Activated T-cell treated with anti-CD3 and anti-CD28 coated beads, Interleukin-2, amount 50 U/mL, for 48 hours (primary cell): Measurements from ENCODE around the gene CRBN.

ENCODE experiments used
- DNase-seq, 2 experiments: peaks; one replicate each; pipeline ENCODE4 v3.0.0-alpha.2; 2020

The CRBN gene

GRCh38 chr3:3109407-3110298, 69.8 kb downstream of the CRBN start:
- no peak for DNase-seq

DNA sequence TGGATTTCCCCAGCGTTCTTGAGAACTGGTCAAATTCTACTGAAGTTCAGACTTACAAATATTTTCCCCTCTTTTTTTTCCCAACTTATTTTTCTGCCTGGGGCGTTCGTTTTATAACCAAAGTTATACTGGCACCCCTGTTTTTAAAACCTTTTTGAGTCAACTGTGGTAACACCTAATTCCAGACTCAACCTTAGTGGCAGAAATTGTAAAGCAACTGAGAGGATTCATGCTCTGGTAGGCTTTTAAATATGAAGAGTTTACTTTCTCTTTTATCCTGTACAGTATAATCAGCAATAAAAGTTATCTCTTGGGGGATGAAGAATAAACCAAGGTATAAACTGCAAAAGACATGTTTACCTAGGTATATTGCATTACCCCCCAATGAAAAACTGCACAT, 71.6 kb downstream of the CRBN start:
- DNase-seq, result no peak

DNA sequence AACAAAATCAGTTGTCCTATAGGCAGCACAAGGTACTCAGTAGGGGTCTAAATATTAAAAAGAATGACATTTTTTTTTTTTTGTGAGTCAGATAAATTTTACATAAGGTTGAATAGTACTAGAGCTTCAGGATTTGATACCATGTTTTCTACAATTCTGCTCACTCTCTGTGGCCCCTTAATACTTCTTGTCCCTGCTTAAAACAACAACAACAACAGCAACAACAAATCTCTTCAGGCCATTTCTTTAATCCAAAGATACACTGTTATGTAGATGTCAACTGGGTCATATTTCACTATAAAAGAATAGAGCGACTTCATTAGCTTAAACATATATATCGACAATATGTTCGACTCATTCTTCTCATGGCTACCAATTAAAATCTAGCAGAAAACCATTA, 72.3 kb downstream of the CRBN start:
- DNase-seq, result no peak

DNA sequence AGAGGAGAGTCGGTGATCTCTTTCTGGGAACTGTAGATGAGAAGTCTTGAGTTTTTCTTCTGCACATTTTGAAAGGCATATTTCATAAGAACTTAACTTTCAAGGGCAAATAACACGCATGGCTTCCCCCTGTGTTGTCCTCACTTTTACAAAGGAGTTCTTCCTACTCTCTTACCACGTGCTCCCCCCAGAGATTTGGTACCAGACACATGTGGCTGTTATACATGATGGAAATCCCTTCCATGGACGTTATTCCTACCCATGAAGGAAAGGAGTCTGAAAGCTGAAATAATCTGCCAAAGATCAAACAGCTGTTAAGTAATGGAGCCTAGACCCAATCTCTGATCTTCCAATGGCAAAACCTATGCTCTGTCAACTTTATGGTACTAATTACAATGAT, 73.7 kb downstream of the CRBN start:
- no peak for DNase-seq

DNA sequence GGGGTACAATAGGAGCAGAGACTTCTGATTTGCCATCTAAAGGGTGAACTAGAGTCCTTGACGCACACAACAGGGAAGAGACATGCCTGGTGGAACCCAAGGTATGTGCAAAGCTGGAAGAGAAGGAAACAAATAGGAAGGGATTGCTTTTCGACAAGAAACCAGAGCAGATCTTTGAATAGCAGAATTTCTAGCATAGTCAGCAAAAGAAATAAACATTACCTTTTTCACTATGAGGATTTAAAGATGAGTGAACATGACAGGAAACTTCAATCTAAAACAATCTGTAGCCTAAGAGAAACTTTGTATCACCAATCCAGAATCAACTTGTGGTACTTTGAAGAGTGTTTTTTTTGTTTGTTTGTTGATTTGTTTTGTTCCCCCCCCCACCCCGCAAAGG, 74.2 kb downstream of the CRBN start:
- DNase-seq, result no peak

DNA sequence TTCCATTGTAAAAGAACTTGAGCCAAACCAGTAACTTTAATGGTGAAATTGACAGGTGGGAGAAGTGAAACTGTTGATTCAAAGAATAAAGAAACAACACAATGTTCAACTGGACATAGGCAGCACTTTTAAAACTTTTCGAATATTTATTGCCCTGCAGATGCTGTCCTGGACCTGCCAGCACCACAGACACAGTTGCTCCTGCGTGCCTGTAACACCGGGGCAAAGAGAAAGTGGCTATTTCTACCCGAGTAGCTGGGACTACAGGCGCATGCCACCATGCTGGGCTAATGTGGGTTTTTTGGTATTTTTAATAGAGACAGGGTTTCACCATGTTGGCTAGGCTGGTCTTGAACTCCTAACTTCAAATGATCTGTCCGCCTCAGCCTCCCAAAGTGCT, 76.7 kb downstream of the CRBN start:
- DNase-seq, result no peak

- DNase-seq, result no peak
Measured at GRCh38 chr3:3101660-3102458, 77.6 kb downstream of the CRBN start.
